Esophagus mucosa (tissue), 1 donor: ENCODE data around the gene DBF4B. TPM values are rescaled to one million over a fixed set of nuclear protein-coding genes. Genes with fewer than 3 reads are reported as not detected.

Source experiments
- ATAC-seq: fragments of 200-7000 bp; cut with Tn5 transposase; one replicate; pipeline ENCODE4 v1.9.1; 2020
- total RNA-seq: library from RNA; stranded (reverse); gene quantifications from one replicate; pipeline ENCODE4 v1.2.4, GENCODE V29; 2023
- donor health status: DM: yes; HTN: yes; CAD: no.

The DBF4B gene
- total RNA-seq, 1 donor from 2014 or later, result 3.9 TPM

DNA sequence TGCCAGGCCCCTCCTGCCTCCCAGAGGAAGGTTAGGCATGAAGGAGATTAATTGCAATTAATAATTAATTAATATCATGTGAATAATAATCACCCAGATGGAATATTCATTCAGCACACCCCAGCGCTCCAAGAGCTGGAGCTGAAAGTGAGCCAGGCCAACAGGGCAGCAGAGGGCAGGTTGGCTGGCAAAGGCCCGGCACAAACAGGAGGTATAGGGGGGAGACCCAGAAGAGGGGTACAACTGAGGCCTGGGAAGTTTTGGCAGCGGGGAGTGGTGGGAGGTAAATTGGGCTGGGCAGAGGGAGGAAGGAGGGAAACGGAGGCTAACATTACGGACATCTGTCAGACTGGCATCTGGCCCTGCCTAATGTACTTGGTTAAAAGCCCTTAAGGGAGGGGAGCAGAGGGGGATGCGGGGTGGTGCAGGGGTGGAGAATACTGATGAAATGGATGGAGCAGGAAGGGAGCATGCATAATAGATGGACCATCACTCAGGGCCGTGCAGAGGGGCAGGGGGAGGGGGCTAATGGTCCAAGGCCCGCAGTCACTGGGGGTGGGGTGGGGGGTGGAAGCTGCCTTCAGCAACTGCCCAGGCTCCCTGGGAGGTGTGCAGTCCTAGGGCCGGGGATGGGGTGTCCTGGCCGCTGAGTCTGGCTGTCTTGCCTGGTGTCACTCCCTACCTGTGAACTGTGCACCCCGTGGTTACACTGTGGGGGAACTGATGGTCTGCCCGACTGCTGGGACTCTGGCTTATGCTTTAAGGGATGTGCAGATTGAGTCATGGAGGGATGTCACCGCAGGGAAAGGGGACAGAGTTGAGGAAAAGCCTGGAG, 52.2 kb downstream of the DBF4B start:
- no peak for ATAC-seq

DNA sequence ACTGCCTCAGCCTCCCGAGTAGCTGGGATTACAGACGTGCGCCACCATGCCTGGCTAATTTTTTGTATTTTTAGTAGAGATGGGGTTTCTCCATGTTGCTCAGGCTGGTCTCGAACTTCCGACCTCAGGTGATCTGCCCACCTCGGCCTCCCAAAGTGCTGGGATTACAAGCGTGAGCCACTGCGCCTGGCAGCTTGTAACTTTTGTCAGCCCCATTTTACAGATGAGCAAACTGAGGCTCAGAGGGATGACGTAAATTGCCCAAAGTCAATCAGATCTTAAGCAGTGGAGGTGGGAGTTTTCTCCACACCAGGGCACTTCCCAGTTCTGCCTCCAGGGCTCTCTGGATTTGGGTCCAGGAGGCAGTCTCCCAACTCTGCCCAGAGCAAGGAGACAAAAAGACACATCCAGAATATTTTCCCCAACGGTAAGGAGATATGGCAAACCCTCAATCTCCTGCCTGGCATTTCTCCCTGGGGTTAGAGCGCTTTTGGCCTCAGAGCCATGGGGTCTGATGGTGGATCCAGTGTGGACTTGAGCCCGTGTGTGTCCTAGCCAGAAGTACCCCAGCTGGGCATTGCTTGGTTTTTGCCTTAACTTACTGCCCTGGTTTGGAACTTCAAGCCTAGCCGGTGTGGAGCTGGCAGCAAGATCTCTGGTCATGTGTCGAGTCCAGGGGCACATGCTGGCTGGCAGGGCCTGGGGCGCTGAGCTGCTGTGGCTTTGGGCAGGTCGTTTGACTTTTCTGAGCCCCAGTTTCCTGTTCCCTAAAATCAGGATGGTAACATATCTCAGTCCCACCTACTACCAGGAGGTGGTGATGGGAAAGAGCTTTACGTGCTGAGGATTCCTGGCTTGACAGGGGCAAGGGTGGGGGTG, 53.7 kb downstream of the DBF4B start:
- ATAC-seq, result no peak

DNA sequence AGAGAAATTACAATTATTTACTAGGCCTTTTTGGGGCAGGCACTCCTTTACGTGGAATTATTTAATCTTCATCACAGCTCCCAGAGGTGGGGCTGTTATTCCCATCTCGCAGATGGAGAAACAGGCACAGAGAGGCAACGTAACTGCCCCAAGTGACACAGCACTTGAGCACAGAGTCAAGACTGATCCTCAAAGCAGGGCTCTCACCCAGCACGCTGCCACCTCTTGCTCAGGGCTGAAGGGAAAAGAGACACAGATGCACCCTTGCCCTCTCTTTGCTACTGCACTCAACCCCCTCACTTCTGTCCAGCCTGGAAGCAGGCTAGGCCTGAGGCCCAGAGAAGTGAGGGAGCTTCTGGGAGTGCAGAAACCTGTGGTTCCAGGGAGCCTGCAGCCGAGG, 54.7 kb downstream of the DBF4B start:
- ATAC-seq, result no peak

DNA sequence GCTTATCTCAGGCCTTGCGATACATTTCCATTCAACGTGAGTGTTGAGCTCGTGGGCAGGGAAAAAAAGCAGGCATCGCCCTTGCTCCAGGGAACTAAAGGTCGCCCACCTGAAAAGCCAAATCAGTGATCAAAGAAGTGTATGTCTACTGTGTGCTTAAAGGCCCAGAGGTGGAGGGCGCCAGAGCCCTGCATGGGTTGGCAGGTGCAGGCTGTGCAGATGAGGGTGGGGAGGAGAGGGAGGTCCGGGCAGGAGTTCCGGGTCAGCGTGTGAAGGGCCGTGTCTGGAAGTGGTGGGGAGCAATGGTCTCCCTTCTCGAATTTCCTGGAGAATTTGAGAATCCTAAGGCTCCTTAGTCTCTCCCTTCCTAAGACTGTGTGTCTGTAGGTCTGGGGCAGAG, 57.5 kb downstream of the DBF4B start:
- ATAC-seq, result no peak

DNA sequence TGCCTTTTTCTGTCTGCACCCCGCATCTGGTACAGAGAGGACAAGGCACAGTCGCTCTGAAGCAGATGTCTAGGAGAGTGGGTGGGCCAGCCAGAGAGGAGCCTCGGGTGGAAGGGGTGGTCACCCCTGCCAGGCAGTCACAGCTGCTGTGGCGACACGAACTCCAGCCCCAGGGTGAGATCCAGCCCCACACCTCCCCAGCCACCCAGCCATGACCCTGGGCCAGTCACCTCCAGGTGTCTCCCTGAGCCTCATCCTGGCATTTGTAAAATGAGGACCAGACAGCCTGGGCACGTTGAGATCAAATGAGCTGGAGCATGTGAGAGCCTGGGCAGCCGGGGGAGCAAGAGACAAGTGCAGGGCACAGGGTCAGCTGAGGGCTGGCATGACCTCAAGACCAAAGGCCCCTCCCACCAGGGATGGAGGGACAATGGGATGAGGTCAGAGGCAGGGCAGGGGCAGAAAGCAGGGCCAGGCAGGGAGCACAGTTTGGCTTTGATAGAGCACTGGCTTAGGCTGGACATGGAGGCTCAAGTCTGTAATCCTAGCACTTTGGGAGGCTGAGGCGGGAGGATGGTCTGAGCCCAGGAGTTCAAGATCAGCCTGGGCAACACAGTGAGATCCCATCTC, 58.1 kb downstream of the DBF4B start:
- ATAC-seq, result no peak

DNA sequence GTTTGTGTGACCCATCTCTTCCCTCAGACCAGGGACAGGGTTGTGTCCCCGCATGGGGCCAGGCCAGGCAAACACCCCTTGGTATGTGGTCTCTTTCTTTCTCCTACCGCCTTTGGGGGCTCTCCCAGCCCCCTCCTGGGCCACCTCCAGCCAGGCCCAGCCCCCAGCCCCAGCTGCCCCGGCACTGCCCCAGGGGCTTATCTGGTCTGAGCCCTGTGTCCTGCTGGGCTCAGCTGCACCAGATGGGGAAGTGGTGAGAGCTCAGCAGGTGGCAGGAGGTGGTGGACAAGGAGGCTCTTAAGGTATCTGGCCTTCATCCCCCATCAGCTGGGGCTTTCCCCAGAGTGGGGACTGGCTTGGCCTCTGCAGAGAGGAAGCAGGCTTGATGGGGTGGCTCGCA, 59.0 kb downstream of the DBF4B start:
- ATAC-seq, result no peak

DNA sequence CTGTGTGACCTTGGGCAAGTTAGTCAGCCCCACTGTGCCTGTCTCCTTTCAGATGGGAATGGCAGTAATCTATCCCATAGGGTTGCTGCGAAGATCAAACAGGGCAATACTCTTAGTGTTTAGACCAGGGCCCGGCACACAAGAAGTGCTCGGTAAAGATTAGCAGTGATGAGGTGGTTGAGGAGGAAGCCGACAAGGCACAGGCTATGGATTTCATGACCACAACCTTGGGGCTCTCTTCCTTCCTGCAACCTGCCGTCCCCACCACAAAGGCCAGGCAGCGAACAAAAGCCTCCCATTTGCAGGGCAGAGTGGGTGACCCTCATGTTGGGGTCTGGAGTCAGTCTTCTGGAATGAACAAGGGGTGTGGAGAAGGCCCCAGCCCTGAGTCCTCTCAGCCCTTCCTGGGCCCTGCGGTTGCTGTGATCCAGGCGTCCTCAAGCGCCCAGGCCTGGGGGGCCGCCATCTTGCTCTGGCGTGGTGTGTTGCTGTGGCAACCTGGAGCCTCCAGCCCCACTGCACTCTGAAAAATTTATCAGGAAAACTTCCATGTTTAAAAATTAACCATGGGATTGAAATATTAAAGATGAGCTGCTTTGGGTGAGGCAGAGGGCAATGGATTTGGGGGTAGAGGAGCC, 60.2 kb downstream of the DBF4B start:
- ATAC-seq, result no peak

DNA sequence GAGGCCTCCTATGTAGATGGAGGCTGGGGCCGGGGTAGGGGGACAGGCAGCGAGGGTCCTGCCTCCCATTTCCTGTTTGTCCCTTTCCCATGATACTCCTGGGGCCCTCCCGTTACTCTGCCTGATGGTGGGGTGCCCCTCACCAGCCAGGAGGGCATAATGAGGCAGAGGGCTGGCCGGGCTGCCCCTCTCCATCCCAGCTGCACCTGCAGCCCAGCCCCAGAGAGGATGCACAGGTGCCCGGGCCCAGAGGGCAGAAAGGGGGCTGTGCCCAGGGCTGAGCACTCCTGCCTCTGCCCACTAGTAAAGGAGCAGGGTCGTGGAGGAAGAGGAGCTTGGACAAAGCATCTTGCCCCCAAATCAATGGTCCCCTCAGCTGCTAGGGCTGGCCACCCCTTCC, 60.8 kb downstream of the DBF4B start:
- no peak for ATAC-seq

DNA sequence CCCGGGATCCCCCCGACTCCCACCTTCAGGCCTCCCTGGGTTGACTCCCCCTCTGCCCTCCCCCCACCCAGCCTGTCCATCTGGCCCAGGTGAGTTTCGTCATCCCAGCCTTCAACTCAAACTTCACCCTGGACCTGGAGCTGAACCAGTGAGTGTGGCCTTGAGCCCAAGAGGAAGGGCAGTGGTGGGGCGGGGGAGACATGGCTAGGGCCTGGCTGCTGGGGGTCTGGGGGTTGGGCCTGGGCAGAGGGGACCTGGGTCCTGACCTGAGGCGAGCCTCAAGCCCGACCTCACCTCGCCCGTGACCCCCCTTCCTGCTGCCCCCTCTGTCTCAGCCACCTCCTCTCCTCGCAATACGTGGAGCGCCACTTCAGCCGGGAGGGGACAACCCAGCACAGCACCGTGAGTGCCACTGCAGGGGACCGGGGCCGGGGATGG, 61.2 kb downstream of the DBF4B start:
- no peak for ATAC-seq

DNA sequence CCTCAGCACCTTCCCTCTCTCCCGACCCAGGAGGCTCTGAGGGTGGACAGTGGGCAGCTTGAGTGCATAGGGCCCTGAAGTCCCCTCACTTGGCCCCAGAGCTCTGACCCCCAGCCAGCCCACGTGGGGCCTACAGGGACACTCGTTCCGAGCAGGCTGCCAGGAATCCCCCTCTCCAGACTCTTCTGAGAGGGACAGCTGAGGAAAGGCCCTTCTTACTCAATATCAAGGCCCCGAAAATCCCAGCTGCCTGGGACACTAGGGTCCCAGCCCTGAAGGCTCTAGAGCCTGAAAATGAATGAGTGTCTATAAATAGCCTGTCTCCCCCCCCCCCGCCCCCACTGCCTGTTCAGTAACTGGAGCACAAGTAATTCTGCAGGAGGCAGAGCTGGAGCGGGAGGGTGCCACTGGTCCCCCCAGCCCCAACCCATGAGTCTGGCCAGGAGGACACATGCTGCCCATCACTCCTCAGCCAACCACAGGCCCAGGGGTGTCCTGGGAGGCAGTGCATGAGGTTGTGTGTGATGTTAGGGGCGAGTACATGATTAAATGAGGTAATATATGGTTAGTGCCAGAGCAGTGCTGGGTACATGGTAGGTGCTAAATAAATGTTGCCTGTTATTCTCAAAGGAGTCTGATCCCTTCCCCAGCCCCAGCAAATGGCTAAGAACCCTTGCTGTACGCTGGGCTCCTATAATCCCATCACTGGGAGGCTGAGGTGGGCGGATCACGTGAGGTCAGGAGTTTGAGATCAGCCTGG, 61.9 kb downstream of the DBF4B start:
- no peak for ATAC-seq

DNA sequence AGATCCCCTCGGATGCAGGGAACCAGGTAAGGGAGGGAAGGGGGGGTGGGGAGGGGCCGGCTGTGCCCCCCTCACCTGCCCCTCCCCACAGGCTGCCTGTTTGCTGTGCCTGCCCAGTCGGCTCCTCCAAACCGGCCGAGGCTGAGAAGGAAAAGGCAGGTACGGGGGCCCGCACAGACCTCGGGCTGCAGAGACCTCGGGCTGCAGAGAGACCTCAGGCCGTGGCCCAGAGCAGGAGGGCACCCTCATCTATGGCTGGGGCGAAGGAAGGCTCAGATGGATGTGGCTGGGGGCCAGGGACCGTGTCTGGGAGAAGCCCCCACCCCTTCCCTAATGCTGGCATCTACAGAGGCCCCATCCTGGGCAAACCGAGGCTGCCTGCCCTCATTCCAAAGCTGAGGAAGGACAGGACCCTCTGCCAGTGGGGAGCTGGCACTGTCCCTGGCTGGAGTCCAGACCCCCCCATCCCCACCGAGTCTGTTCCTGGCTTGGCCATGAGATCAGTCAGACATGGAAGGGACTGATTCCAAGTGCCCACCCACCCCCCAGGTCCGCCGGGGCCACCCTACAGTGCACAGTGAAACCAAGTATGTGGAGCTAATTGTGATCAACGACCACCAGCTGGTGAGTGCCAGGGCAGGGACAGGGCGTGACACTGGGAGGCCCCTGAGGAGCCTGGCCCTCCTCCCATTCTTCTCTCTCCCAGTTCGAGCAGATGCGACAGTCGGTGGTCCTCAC, 64.0 kb downstream of the DBF4B start:
- no peak for ATAC-seq

DNA sequence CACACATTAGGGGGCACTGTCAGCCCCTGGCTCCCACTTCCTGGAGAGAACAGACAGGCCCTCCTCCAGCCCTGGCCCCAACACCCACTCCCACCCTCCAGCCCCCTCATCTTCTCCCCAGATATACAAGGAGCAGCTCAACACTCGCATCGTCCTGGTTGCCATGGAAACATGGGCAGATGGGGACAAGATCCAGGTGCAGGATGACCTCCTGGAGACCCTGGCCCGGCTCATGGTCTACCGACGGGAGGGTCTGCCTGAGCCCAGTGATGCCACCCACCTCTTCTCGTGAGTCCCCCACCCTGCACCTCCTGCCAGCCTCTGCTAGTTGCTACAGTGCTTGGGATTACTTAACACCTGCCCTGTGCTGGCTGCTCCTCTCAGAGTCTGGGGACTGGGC, 64.7 kb downstream of the DBF4B start:
- ATAC-seq, result no peak

DNA sequence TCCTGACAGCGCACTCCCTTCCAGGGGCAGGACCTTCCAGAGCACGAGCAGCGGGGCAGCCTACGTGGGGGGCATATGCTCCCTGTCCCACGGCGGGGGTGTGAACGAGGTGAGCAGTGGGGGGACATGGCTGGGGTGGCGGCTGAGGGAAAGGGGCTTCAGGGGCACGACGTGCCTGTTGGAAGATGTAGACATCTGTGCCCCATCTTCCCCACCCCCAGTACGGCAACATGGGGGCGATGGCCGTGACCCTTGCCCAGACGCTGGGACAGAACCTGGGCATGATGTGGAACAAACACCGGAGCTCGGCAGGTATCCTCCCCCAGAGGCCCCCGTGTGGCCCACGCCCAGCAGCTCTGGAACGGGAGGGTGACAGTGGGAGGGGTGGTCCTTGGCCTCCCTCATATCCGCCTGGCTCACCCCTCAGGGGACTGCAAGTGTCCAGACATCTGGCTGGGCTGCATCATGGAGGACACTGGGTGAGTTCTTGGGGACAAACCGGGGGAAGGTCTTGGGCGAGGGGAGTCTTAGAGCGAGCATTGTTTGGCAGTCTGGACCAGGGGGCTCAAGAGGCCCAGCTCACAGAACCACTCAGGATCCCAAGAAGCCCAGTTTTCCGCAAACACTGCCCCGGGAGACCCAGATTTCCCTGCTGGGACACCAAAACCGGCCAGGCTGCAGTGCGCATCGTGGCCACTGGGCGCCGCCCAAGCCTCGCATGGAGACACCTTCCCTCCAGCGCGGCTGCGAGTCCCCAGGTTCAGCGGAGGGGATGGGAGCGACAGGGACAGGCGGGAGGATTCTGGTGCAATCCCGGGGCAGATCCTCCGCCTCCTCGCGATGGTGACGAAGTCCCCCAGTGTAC, 66.0 kb downstream of the DBF4B start:
- ATAC-seq, result peak; percentile 66

DNA sequence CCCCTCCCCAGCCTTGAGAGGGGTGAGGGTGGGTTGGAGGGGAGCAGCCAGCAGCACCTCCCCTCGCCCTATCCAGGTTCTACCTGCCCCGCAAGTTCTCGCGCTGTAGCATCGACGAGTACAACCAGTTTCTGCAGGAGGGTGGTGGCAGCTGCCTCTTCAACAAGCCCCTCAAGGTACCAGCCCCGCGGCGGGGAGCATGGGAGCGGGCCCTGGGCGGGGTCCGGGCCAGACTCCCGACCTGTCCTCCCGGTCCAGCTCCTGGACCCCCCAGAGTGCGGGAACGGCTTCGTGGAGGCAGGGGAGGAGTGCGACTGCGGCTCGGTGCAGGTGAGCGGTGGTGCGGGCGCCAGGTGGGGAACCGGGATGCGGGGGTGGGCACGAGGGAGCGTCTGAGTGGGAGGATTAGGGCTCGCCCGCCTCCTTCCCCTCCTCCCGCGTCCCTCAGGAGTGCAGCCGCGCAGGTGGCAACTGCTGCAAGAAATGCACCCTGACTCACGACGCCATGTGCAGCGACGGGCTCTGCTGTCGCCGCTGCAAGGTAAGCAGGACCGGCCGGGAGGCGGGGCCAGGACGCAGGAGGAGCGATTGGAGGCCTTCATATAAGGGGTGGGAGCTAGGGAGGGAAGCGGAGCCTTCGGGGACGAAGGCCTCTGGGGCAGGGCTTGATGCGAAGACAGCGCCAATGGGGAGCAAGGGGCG, 66.8 kb downstream of the DBF4B start:
- ATAC-seq, result peak; percentile 96

DNA sequence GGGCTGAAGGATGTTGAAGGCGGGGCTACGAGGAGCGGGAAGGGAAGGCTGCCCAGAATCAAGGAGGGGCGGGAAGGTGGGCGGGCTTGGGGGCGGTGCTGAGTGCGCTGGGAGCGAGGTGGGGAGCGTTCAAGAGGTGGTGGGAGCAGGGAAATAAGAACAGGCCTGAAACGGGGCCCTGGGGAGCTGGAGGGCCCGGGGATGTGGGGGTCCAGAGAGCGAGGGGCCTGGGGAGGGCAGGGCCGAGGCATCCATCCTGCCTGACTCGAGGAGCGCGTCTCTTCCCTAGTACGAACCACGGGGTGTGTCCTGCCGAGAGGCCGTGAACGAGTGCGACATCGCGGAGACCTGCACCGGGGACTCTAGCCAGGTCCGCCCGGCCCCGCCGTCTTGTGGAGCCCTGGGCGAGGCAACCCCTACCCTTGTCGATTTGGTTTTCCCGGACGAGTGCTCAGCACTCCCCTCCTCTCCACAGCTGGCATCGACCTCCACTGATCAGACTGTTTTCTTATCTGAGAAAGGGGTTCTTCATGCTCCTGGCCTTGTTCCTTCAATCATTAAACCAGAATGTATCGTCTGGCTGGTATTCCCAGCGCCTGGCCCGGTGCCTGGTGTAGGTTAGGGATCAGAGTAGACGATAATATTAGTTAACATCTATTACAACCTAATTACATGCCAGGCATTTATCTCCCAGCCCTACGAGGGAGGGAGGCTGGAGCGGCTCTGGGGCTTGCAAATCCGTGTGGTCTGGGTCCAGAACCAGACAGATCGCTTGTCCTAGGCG, 67.6 kb downstream of the DBF4B start:
- ATAC-seq, result peak; percentile 22

DNA sequence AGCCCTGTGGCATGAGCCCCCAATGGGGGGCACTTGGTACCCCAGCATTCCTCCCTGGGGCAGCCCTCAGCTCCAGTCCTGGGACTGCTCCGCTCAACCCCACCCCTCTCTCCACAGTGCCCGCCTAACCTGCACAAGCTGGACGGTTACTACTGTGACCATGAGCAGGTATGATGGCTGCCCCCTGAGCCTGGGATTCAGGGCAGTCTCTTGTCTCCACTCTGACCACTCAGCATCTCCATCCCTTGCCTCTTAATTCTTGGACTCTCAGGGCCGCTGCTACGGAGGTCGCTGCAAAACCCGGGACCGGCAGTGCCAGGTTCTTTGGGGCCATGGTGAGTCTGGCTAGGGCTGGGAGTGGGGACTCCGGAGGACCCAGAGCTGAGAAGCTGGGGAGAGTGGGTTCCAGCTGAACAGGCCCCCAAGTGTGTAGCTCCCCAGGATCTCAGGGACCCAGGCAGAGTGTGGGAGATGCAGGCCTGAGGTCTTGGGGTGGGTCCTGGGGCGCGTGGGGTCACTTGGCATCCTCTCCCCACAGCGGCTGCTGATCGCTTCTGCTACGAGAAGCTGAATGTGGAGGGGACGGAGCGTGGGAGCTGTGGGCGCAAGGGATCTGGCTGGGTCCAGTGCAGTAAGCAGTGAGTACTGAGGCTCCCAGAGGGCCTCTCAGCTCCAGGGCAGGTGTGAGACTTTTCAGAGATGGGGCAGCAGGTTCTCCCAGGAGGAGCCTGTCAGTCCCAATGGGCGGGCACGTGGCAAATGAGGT, 68.3 kb downstream of the DBF4B start:
- no peak for ATAC-seq

DNA sequence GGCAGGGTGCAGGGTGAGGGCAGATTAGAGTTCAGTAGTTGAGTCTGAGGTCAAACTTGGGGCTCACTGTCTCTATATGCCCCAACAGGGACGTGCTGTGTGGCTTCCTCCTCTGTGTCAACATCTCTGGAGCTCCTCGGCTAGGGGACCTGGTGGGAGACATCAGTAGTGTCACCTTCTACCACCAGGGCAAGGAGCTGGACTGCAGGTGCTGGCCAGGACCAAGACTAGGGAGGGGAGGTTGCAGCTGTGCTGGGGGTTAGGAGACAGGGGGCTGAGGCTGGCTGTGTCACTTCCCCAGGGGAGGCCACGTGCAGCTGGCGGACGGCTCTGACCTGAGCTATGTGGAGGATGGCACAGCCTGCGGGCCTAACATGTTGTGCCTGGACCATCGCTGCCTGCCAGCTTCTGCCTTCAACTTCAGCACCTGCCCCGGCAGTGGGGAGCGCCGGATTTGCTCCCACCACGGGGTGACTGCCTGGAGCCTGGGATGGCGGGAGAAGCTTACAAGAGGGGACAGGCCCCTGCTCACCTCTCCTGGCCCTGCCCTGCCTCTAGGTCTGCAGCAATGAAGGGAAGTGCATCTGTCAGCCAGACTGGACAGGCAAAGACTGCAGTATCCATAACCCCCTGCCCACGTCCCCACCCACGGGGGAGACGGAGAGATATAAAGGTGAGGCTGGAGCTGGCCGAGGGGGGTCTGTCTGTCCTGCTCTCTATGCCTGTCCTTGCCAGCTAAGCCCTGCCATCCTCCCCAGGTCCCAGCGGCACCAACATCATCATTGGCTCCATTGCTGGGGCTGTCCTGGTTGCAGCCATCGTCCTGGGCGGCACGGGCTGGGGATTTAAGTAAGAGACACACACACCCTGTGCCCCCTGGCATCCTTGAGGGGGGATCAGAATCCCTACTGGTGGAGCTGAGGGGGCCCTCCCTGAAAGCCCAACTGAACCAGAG, 69.2 kb downstream of the DBF4B start:
- no peak for ATAC-seq
